ENCODE results near the gene GRID1.

The GRID1 gene

DNA sequence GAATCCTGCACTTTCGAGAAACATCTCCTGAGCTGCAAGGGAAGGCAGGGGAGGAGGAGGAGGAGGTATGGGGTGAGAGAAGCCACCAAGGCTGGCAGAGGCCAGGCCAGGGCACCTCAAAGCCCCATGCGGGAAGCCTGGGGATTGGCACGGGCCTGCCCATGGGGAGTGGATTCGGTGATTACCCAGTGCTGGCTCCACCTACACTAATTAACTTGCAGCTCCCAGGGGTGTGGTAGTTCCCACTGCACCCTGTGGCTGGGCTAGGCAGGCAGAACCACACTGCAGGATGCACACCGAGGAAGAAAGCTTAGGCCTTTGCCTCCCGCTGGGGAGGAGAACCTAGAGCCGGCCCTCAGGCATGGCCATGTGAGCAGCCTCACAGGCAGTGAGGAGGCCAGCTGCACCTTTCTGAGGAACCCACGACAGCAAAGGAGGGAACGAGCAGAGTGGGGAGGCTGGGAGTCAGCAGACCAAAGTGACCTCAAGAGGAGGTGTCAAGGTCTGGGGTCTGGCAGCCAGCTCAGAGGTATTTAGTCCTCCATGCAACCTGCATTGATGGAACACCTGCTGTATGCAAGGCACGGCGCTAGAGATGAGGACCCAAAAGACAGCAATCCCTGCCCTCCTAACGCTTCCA, 27.2 kb downstream of the GRID1 start:
- DNase-seq (ENCODE audit: low read depth in 3 of 3) = no peak

DNA sequence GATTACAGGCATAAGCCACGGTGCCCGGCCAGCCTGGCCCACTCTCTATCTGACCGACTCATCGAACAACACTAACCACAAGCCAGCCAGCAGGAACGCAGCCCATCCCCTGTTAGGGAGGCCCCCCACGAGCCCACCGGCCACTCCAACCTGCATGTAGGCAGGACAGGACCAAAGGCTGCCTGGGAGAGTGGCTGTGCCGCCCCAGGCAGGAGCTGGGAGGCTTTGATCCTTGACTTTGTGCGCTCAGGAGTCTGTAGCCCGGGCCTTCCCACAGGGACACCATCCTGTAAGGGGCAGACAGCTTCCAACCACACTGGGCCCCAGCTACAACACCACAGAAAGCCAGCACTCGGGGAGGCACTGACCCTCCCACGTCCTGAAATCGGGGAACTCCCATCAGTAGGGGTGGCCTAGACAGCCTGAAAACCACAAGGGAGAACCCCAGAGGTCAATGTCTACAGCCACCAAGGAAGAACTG, 29.4 kb downstream of the GRID1 start:
- DNase-seq (ENCODE audit: low read depth in 3 of 3) = no peak

DNA sequence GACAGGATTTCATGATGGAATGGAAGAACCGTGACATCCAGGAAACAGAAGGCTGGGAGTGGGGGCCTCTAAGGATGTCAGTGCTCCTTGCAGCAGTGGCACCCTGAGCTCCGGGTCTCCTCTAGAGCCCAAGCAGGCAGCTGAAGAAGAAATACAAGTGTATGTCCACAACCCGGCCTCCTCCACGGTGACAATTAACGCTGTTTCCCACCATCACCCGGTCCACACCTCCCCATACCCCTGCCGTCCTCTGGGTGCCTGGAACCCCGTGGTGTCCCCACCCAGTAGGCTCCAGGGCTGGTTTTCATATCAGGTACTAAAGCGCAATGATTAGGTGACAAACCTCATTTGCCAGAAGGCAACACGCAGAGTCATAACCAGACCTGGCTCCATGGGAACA, 30.3 kb downstream of the GRID1 start:
- no peak for DNase-seq (ENCODE audit: low read depth in 3 of 3)

DNA sequence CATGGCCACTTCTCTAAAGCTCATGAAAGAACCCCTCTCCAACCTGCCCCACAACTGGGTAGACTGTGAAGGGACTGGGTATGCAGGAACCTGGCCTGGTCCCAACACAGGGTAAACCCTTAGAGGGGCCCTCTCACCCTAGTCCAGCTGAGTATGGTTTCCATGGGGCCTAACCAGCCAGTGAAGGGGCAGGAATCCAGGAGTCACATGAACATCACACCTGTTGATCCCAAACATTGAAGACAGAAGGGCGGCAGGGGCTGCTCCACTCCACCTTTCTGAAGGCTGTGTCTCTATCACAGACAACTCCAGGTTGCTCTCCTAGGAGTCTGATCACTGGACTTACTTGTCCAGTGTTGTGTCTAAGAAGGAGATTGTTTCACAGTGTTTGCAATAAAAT, 30.8 kb downstream of the GRID1 start:
- no peak for DNase-seq (ENCODE audit: low read depth in 3 of 3)

DNA sequence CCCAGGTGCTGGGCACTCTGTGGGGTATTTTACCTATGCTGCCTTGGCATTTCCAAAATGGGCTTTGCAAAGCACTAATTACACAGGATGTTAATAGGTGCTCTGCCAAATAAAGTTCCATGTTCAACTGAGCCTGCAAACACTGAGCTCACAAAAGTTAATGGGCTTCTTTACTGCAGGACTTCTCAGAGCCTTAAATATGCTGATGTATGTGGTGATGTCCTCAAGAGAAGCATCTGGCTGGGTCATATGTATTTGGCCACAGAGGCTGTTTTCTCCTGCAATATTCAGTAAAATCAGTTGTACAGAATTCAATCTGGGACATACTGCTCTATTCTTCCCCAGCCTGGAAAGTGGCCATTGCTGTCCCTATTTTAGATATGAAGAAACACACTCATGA, 31.3 kb downstream of the GRID1 start:
- no peak for DNase-seq (ENCODE audit: low read depth in 3 of 3)

DNA sequence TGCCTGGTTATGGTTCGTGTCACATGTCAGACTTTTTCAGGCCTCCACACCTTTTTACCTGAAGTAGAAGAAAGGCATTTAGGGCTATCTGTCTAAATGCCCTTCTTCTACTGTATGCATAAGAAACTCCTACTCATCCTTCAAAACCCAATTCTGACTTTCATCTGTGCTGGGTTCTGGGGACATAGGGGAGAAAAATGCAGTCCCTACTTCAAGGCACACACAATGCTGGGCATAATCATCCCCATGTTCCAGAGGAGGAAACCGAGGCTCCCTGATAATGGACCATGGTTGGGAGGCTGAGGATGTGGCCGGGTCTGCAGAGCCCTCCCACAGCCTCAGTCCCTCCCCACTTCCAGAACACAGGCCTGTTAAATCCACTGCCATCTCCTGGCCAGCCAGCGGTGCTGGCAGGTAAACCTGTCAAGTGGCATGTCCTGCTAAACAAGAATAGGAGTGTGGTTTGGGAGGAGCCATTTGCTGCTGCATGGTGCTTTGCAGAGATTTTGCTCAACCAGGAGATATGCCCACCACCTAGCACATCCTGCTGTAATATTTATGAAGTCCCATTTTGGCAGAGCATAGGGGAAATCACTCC, 32.0 kb downstream of the GRID1 start:
- no peak for DNase-seq (ENCODE audit: low read depth in 3 of 3)

DNA sequence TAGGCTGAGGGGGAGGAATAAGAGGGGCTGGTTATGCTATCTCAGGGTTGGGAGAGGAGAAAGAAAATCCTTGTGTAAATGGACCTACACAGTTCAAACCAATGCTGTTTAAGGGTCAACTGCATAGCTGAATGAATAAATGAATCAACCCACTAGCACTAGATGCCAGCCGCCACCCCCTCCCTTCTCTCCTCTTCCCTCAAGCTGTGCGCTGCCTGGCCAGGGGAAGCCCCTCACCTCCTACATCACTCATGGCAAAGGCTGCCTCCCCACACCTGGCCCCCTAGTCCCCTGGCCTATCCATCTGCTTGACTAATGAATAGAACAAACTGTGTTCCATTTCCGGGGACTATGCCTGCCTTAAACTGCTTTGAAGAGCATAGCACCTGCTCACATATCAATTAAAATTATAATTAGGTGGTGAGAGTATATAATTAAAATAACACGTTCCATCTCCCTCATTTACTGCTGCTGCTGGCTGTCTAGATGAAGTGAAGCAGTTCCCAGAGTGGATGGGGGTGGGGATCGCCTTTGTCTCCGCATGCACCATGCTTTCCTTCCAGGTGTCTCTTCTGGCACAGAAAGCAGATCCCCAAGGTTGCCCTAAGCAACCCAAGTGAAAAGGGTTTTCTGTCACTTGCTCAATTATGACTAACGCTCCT, 32.6 kb downstream of the GRID1 start:
- DNase-seq (ENCODE audit: low read depth in 3 of 3) = no peak

DNA sequence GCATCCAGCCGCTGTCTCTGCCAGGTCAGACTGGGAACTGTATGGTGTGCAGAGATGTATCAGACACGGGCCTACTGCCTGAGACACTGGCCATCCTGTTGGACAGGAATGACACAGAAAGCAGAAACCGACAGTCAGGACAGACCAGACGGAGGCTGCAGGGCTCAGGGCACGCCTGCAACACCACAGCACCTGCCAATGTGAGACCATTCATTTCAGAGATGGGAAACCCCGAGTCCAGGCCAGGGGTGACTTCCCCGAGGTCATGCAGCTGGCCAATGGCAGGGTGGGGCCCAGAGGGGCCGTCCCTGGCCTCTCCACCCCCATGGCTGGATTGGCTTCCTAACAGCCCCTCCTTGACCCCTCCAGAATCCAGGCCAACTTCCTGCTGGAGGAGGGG, 34.7 kb downstream of the GRID1 start:
- DNase-seq (ENCODE audit: low read depth in 3 of 3) = no peak

DNA sequence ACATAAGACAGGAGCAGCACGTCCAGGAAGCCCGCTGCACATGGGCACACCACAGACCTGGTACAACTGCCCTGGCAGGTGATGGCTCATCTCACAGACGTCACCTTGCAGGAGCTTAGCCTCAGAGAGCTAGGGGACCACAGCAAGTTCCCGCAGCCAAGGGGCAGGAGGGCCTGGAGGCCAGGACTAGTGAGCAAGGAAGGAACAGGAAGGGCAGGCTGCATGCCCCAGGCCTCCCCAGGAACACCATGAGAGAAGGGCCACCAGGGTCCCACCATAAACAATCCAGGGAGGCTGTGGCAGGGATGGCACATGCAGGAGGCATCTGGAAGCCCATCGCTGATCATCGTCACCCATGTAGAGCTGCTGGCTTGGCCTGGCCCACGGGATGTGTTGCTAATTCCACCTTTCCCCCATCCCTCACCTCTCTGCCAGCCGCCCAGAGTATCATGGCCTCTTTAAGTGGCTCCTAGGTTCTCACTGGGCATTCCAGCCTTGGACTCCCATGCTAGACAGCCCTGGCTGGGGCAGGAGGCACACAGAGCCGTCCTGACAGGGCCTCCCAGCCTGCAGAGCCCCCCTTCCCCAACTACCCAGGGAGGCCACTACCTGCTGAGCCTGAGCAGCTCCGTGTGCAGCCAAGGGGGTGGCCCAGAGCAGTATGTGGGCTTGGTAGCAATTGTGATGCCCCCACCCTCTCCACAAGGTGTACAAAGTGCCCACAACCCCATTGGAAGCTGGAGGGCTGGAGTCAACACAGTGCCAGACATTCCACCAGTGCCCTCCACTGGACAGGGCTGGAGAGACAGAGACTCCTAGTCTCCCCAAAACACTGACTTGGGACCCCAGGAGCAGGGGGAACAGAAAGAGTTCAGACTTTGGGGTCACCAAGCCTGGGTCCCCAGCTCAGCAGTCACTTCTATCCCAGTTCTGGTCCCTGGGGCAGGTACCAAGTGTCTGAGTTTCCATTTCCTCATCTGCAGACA, 35.5 kb downstream of the GRID1 start:
- DNase-seq (ENCODE audit: low read depth in 3 of 3) = no peak

DNA sequence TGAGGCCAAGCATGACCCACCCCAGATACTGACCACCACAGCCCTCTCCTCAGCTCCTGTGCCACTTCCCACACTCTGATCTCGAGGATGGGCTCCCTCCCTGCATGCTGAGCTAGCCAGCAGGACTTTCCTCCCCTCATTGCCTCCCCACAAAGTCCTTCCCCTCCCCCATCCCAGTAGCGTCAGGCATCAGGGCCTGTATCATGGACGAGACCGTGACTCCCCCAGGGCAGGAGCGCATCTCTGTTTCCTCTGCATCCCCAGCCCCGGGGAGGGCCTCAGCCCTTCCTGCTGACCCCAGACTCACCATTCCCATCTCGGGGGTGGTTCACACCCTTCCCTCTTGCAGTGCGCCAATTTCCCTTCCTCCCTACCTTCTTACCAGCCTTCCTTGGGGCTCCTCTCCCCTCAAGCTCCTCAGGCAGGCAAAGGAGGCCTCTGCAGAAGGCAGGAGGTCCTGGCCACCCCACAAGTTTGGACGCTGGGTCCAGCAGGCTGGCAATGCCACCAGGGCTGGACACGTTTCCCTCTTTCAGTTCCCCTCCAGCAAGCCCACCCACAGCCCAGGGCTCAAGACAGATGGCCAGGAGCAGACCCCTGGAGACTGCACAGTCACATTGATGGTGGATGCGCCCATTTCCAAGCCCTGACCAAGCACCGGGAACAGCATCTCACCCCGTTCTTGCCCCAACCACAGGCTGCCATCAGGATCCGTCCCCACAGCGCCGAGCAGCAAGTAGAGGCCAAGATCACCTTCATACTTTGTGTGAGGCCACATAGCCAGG, 36.5 kb downstream of the GRID1 start:
- DNase-seq (ENCODE audit: low read depth in 3 of 3) = no peak

DNA sequence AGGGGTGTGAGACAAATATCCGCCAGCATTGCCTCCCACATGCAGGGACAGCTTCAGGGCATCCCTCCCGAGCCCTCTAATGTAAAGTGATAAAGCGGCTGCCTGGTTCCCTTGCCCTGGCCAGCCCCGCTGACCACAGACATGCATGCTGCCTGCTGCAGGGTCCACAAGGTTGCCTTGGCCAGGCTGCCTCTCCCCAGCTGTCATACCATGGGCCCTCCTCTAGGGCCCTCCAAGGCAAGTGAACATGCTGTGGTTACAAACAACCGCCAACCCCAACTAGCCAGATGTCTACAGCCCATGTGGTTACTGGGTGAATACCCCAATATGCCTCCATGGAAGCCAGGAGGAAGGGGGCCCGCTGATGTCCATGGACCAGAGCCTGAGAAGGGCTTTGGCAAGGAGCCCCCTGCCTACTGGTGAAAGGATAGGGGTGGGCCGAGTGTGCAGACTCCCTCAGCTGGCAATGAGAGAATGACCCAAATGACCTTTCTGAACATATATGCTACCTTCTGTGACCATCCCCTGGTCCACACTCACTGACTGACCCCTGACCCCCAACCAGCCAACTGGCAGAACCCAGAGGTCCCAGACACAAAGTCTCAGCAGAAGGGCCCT, 37.4 kb downstream of the GRID1 start:
- no peak for DNase-seq (ENCODE audit: low read depth in 3 of 3)

DNA sequence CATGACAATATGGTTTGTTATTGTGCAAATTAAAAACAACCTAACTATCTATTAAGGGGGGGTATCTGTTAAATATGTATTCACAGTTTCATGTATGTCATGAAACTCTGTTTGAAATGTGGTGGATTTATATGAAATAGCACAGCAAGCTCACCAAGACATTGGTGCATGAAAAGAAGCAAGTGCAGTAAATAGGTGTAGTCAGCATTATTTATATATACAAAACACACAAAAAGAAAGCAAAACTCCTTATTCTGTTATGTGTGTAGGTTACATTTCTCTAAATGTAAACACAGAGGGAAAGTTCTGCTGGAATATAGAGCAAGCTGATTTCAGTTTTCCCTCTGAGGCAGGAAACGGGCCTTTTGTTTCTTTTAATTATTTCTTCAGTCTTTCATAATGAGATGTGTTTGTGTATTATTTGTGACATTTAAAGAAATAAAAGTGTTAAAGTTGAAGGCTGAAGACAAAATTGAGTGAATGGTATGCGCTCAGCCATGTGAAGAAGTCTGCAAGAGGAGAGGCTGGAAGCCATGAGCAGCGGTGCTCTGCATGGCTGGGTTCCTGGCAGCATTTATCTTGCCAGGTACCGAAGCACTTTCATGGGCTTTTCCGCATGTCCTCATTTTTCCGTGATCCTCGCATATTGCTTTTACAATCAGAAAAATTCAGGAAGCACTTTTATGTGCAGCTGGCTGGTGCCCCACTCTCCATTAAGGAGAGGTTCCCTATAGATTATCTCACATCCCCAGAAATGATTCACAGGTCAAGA, 38.5 kb downstream of the GRID1 start:
- DNase-seq (ENCODE audit: low read depth in 3 of 3) = no peak

DNA sequence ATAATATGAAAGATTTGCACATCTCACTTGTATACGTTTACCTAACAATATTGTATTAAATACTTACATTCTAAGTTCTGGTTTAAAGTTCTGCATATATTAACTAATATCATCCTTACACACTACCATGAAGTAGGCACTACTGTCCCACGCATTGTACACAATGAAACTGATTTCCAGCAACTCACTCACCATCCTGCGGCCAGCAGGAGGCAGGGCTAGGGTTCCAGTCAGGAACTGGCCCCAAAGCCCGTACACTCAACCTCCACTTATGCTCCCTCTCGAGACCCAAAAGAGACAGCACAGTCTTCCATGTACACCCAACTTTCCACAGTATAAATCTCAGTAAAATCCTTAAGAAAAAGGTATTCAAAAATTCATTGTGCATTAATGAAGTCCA, 41.4 kb downstream of the GRID1 start:
- no peak for DNase-seq (ENCODE audit: low read depth in 3 of 3)

DNA sequence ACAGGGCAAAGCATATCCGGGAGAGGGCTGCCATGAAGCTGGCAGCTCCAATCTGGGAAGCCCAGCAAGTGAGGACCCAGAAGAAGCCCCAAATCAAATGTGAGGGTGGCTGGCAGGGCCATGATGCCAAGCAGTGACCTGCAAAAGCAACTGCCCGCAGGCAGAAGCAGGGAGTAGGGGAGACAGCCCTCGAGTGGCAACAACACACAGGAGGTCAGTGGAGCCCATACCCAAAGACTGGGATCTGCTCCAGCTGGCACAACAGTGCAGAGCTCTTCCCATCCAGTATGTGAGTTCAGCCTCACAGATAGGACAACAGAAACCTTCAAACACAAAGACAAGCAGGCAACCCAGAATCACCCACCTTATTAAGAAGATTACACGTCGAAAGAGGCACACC, 45.0 kb downstream of the GRID1 start:
- DNase-seq (ENCODE audit: low read depth in 3 of 3) = no peak

DNA sequence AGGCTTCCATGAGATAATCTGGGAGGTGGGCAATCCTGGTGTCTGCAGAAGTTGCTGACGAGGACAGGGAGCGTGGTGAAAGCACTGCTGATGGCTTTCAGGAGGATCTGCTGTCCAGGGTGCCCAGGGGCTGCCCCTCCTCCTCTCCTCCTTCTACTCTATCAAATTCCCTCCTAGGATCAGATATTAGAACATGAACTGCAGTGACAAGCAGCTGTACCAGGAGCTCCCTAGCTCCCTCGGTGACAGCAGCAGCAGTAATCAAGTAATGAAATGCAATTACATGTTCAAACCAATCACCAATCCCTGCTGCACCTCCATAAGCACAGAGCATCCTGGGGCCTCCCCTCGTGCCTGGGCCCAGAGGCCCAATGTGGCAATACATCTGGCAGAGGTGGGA, 46.9 kb downstream of the GRID1 start:
- DNase-seq (ENCODE audit: low read depth in 3 of 3) = no peak

DNA sequence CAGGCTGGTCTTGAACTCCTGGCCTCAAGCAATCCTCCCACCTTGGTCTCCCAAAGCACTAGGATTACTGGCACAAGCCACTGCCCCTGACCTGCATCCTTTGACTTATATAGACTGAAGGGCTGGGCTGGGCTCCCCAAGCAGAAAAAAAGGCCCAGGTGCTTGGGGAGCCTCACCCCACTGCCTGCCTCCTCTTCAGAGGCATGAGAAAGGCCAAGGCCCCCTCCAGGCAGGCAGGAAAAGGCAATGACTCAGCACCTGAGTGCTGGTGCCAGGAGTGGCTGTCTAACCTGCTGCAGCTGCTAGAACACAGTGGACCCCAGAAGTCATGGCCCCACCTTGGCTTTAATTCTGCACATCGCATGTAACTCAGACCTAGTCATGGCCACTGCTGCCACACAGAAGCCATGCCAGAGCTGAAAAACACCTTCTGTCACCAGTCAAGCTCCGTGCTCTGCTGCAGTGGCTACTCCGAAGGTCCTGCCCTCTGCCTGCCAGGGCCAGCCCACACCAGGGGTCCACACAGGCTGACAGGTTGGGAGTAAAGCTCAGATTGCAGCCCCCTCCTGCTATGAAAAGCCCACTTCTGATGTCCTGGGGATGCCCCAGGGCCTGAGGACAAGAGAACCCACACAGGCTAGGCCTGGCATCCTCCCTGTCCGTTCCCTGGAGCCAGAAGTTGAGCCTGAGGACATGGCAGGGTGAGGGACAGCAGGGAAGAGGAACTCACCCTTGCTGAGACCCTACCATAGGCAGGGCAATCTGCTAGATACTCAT, 48.5 kb downstream of the GRID1 start:
- no peak for DNase-seq (ENCODE audit: low read depth in 3 of 3)

DNA sequence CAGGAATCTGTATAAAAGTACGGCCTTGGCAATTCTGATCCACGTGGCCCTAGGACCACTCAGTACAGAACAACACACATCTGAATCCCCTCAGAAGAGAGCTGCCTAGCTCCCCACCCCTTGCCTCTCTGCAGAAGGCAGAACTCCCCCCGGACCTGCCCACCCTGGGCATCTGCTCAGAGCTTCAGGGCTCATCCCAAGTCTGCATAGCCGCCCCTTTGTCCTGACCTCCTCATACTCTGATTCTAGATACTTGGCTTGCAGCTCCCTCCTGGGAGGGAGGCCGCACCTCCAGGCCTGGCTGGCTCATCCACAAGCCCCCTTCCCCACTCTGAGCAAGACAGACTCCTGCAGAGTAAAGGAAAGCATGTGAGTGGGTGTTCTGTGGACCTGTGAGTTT, 49.6 kb downstream of the GRID1 start:
- DNase-seq (ENCODE audit: low read depth in 3 of 3) = no peak

DNA sequence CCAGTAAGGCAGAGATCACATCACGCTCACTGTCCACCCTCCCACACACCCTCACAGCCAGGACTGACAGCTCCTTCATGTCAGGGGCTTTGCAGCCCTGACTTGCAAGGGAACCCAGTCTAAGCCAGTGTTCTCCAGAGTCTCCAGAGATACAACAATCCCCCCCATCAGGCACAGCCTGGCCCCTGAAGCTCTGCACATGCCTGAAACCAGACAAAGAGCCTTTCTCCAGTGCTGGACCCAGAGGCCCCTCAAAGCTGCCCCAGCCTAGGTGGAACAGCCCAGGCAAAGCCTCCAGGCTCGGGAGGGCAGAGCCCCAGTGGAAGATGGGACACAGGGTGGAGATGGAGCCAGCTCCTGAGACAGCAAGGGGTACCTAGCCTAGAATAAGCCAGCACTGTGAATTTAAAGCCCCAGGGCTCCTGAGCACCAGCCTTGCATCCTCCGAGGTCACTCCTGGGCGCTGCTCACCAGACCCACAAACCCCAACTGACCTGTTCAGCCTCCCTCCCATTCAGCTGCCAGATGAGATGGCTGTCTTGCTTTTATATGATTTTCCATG, 50.2 kb downstream of the GRID1 start:
- no peak for DNase-seq (ENCODE audit: low read depth in 3 of 3)

DNA sequence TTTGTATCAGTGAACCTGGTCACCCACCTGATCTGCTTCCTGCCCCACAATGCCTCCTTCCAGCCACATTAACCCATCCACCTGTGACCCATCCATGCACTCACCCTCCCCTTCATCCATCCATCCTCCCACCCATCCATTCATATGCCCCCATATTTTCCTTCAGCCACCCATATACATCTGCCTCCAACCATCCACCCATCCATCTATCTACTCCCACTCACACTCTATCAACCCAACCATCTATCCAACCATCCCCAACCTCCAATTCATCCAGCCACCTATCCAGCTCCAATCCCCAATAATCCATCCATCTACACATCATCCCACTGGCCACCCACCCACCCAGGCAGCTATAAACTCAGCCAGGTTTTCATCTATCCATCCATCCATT, 51.0 kb downstream of the GRID1 start:
- no peak for DNase-seq (ENCODE audit: low read depth in 3 of 3)

All from stimulated activated CD4-positive, alpha-beta T cell treated with anti-CD3 and anti-CD28 coated beads, TNF-alpha, amount 100 ng/mL, for 48 hours (primary cell).